ENCODE measurements around the gene ARID5A. TPM values are rescaled to one million over a fixed set of nuclear protein-coding genes. Genes with fewer than 3 reads are reported as not detected.
"Not testable (repeated sequence)": the region's sequence is repeated elsewhere in the genome, so short reads cannot be mapped to it uniquely, and the experiment has no call there.

The ARID5A gene
- total RNA-seq (100 to 1,000 TPM; 100 to 108 TPM), polyA plus RNA-seq (100 to 1,000 TPM in 1 of 3 donors, 10 to 100 TPM in 2; 41.7 to 101 (median 55.2) TPM), total RNA-seq (119 to 214 (median 144) reads per million in 6 experiments)

- POLR2A ChIA-PET: interaction anchor here (0.7 to 8.4 kb wide), 24 partner anchors 9 to 577 kb away, joined by 3 to 123 read pairs (median 6); partner anchors contain the start of genes ANKRD36, ANKRD39, CNNM3 and CNNM4
- Mint-ChIP-seq H3K36me3 (peaks cover 0 to 15% (median 0%) of the 10 kb centered on the region in 3 donors), H3K27me3 (no peaks in the 10 kb centered on the region), H3K4me1 (peaks cover 22 to 64% (median 55%) of the 10 kb centered on the region in 4 donors), H3K27ac (peak within 1 kb of the TSS; percentile 96 to 100 (median 100)), H3K9me3 (peaks cover 0 to 2% (median 0%) of the 10 kb centered on the region in 9 donors), H3K4me3 (peak within 1 kb of the TSS; percentile 92 to 99 (median 96))
- DNase-seq (peak; percentile 81 to 96 (median 89)), ATAC-seq (peak; percentile 47 to 51)
Measured at GRCh38 chr2:96536445-96537065, at the start of gene ARID5A. TSS of gene ARID5A (plus strand) at chr2:96536752. CDS start at chr2:96536827, 75 bp downstream.

DNA sequence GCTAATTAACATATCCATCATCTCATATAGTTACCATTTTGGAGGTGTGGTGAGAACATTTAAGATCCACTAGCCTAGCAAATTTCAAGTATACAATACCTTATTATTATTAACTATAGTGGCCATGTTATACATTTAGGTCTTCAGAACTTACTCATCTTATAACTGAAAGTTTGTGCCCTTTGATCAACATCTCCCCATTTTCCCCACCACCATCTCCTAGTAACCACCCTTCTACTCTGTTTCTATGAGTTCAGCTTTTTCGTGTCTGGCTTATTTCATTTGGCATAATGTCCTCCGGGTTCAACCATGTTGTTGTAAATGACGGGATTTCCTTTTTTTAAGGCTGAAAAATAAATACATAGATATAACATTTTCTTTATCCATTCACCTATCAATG is 47.3 kb upstream of the ARID5A start:
- H3K27me3 Mint-ChIP-seq: no peaks in the 10 kb centered on the region
- H3K9me3 Mint-ChIP-seq: peaks cover 0 to 6% (median 3%) of the 10 kb centered on the region in 9 donors
- H3K4me1 Mint-ChIP-seq: peaks cover 19 to 32% (median 26%) of the 10 kb centered on the region in 4 donors
- H3K4me3 Mint-ChIP-seq: no peak overlapping the region
- peak overlapping the region in 1 of 10 donors; percentile 2 for H3K27ac Mint-ChIP-seq
- no peak for DNase-seq
- H3K36me3 Mint-ChIP-seq: peaks cover 0 to 5% (median 3%) of the 10 kb centered on the region in 3 donors
- no peak for ATAC-seq
- POLR2A ChIA-PET: interaction anchor here (0.6 to 1.7 kb wide), 2 partner anchors 79 to 154 kb away, joined by 3 to 5 read pairs; partner anchors contain the start of gene NCAPH

DNA sequence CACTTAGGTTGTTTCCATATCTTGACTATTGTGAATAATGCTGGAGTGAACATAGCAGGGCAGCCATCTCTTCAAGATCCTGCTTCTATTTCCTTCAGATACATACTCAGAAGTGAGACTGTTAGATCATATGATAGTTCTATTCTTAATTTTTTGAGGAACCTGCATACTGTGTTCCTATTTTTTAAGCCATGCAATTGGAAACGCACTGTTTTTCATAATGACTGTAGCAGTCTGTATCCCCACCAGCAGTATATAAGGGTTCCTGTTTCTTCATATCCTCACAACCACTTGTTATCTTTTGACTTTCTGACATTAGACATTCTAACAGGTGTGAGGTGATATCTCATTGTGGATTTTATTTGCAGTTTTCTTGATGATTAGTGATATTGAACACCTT is 46.9 kb upstream of the ARID5A start:
- POLR2A ChIA-PET: interaction anchor here (1.7 kb wide), 1 partner anchor 154 kb away, joined by 5 read pairs; the partner anchor contains the start of gene NCAPH
- no peak for ATAC-seq
- Mint-ChIP-seq H3K27ac (peak overlapping the region in 1 of 10 donors; percentile 2), H3K9me3 (peaks cover 0 to 9% (median 6%) of the 10 kb centered on the region in 9 donors), H3K36me3 (peaks cover 0 to 6% (median 5%) of the 10 kb centered on the region in 3 donors), H3K4me1 (peaks cover 17 to 29% (median 25%) of the 10 kb centered on the region in 4 donors), H3K4me3 (no peak overlapping the region), H3K27me3 (no peaks in the 10 kb centered on the region)
- DNase-seq: no peak

- POLR2A ChIA-PET: no interaction called here
- peaks cover 0 to 18% (median 11%) of the 10 kb centered on the region in 3 donors for H3K36me3 Mint-ChIP-seq
- ATAC-seq: no peak
- no peak overlapping the region for H3K4me3 Mint-ChIP-seq
- H3K9me3 Mint-ChIP-seq: peaks cover 0 to 22% (median 15%) of the 10 kb centered on the region in 9 donors
- H3K4me1 Mint-ChIP-seq: peaks cover 3 to 7% (median 4%) of the 10 kb centered on the region in 4 donors
- no peak overlapping the region for H3K27ac Mint-ChIP-seq
- DNase-seq: no peak
- H3K27me3 Mint-ChIP-seq: no peaks in the 10 kb centered on the region
Measured at GRCh38 chr2:96491860-96492497, 44.6 kb upstream of the ARID5A start.

GRCh38 chr2:96493072-96493471 is 43.5 kb upstream of the ARID5A start:
- DNase-seq (no peak), ATAC-seq (no peak)
- Mint-ChIP-seq H3K4me1 (peaks cover 0 to 3% (median 0%) of the 10 kb centered on the region in 4 donors), H3K36me3 (peaks cover 0 to 18% (median 11%) of the 10 kb centered on the region in 3 donors), H3K4me3 (no peak overlapping the region), H3K9me3 (peaks cover 0 to 22% (median 15%) of the 10 kb centered on the region in 9 donors), H3K27ac (no peak overlapping the region), H3K27me3 (no peaks in the 10 kb centered on the region)
- POLR2A ChIA-PET: interaction anchor here (0.5 to 0.8 kb wide), 3 partner anchors 10 to 313 kb away, joined by 3 to 4 read pairs (median 4); no protein-coding TSS in a partner anchor

GRCh38 chr2:96494188-96494587 is 42.4 kb upstream of the ARID5A start:
- Mint-ChIP-seq H3K9me3 (peaks cover 0 to 22% (median 15%) of the 10 kb centered on the region in 9 donors), H3K27me3 (no peaks in the 10 kb centered on the region), H3K4me3 (no peak overlapping the region), H3K4me1 (no peaks in the 10 kb centered on the region), H3K36me3 (peaks cover 0 to 18% (median 11%) of the 10 kb centered on the region in 3 donors), H3K27ac (no peak overlapping the region)
- ATAC-seq (no peak), DNase-seq (no peak)
- POLR2A ChIA-PET: no interaction called here

GRCh38 chr2:96495982-96496629 is 40.4 kb upstream of the ARID5A start:
- ATAC-seq (no peak), DNase-seq (no peak)
- Mint-ChIP-seq H3K9me3 (peaks cover 0 to 22% (median 15%) of the 10 kb centered on the region in 9 donors), H3K36me3 (peaks cover 0 to 18% (median 11%) of the 10 kb centered on the region in 3 donors), H3K27ac (no peak overlapping the region), H3K4me3 (no peak overlapping the region), H3K4me1 (peaks cover 0 to 2% (median 1%) of the 10 kb centered on the region in 4 donors), H3K27me3 (no peaks in the 10 kb centered on the region)
- POLR2A ChIA-PET: no interaction called here

GRCh38 chr2:96498021-96498431 is 38.5 kb upstream of the ARID5A start:
- ATAC-seq: no peak
- peaks cover 0 to 18% (median 11%) of the 10 kb centered on the region in 3 donors for H3K36me3 Mint-ChIP-seq
- POLR2A ChIA-PET: no interaction called here
- H3K27me3 Mint-ChIP-seq: peaks cover 0 to 1% (median 0%) of the 10 kb centered on the region in 5 donors
- H3K27ac Mint-ChIP-seq: peak overlapping the region in 1 of 10 donors; percentile 46
- H3K9me3 Mint-ChIP-seq: peaks cover 0 to 22% (median 15%) of the 10 kb centered on the region in 9 donors
- DNase-seq: no peak
- H3K4me1 Mint-ChIP-seq: peaks cover 4 to 15% (median 10%) of the 10 kb centered on the region in 4 donors
- H3K4me3 Mint-ChIP-seq: no peak overlapping the region

DNA sequence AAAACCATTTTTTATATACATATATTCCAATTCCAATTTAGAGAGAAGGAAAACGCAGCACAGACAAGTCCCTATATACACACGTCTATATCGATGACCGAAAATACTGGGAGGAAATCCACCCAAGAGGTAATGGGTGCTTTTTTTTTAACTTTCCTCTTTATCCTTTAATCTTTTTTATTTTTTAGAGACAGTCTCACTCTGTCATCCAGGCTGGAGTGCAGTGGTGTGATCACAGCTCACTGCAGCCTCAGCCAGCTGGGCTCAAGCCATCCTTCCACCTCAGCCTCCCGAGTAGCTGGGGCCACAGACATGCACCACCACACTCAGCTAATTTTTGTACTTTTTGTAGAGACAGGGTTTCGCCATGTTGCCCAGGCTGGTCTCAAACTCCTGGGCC is 37.9 kb upstream of the ARID5A start:
- H3K4me3 Mint-ChIP-seq, ATAC-seq, H3K27ac Mint-ChIP-seq, POLR2A ChIA-PET, H3K27me3 Mint-ChIP-seq, DNase-seq: not testable (repeated sequence)
- Mint-ChIP-seq H3K9me3 (peaks cover 0 to 22% (median 15%) of the 10 kb centered on the region in 9 donors), H3K4me1 (peaks cover 4 to 15% (median 10%) of the 10 kb centered on the region in 4 donors), H3K36me3 (peaks cover 0 to 18% (median 11%) of the 10 kb centered on the region in 3 donors)

GRCh38 chr2:96499061-96499960 is 37.2 kb upstream of the ARID5A start:
- Mint-ChIP-seq H3K4me1 (peaks cover 4 to 15% (median 10%) of the 10 kb centered on the region in 4 donors), H3K9me3 (peaks cover 0 to 19% (median 11%) of the 10 kb centered on the region in 9 donors), H3K27ac (no peak overlapping the region), H3K27me3 (peaks cover 0 to 1% (median 0%) of the 10 kb centered on the region in 5 donors), H3K4me3 (no peak overlapping the region), H3K36me3 (peaks cover 0 to 14% (median 6%) of the 10 kb centered on the region in 3 donors)
- ATAC-seq (no peak), DNase-seq (no peak)
- POLR2A ChIA-PET: no interaction called here

DNA sequence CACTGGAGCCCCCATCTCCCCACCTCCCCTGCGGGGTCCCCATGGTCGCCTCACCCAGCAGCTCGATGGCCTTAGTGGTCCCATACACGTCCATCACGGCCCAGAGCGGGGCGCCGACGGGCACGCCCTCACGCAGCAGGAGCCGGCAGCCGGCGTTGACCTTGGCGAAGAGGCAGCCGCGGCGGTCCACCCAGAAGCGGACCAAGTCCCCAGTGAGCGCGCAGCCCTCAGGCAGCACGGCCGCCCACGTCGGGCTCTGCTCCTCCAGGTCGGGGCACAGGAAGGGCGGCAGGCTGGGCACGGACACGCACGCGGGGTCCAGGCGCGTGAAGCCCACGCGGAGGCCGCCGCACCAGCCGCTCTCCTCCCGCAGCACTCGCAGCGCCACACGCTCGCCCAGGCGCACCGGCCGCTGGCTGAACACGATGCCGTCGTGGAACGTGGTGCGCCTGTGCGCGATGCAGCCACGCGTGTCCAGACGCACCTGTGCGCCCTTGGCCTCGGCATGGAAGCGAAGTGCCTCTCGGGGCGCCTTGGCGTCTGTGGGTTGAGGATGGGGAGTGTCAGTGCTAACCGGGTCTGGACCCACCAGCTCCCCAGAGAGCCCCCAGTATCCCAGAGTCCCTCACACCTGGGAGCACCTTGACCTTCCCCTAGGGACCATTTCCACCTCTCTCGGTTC is 36.0 kb upstream of the ARID5A start:
- Mint-ChIP-seq H3K4me3 (no peak overlapping the region), H3K4me1 (peaks cover 4 to 15% (median 10%) of the 10 kb centered on the region in 4 donors), H3K27me3 (peaks cover 0 to 1% (median 0%) of the 10 kb centered on the region in 5 donors), H3K36me3 (peaks cover 0 to 6% (median under 1%) of the 10 kb centered on the region in 3 donors), H3K27ac (peak overlapping the region in 1 of 10 donors; percentile 22), H3K9me3 (peaks cover 0 to 6% (median 5%) of the 10 kb centered on the region in 9 donors)
- no peak for DNase-seq
- POLR2A ChIA-PET: no interaction called here
- no peak for ATAC-seq

All from naive thymus-derived CD8-positive, alpha-beta T cell (primary cell).